ENCODE measurements around the gene TRIM2. TPM values are rescaled to one million over a fixed set of nuclear protein-coding genes. Genes with fewer than 3 reads are reported as not detected.

The TRIM2 gene
- total RNA-seq, 1 donor: 39.8 TPM

DNA sequence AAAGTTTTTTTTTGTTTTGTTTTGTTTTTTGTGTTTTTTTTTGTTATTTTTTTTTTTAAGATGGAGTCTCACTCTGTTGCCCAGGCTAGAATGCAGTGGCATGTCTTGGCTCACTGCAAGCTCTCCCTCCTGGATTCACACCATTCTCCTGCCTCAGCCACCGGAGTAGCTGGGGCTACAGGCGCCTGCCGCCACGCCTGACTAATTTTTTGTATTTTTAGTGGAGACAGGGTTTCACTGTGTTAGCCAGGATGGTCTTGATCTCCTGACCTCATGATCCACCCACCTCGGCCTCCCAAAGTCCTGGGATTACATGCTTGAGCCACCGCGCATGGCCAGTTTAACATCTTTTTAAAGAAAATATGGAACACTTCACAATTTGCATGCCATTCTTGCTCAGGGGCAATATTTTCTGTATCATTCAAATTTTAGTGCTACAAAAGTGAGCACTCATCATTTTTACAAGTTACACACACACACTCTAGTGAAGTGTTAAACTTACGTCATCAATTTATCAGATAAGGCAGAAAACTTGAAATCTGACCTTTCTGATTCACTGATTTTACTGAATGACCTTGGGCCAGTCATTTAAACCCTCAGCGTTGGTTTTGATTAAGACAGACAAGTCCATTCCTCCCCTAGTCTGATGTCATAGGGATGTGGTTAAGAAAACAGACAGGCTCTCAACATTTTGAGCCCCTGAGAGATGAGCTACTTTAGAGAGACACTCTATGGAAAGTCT lies 61.2 kb downstream of the TRIM2 start:
- no peaks in the 10 kb centered on the region for H3K27me3 ChIP-seq (ENCODE audit: insufficient read depth, low read length)
- no peak overlapping the region for H3K4me2 ChIP-seq (ENCODE audit: insufficient read depth, low read length)
- H3K36me3 ChIP-seq (ENCODE audit: insufficient read depth, low read length): no peaks in the 10 kb centered on the region
- peaks cover 2% of the 10 kb centered on the region for H3K79me2 ChIP-seq (ENCODE audit: insufficient read depth, low read length)
- peaks cover 5% of the 10 kb centered on the region for H3K4me1 ChIP-seq (ENCODE audit: insufficient read depth, low read length)
- no peak overlapping the region for H2AFZ ChIP-seq (ENCODE audit: low read length)
- DNase-seq (ENCODE audit: insufficient read length, low spot score, missing footprints): no peak
- TF ChIP-seq, protein P1, sequence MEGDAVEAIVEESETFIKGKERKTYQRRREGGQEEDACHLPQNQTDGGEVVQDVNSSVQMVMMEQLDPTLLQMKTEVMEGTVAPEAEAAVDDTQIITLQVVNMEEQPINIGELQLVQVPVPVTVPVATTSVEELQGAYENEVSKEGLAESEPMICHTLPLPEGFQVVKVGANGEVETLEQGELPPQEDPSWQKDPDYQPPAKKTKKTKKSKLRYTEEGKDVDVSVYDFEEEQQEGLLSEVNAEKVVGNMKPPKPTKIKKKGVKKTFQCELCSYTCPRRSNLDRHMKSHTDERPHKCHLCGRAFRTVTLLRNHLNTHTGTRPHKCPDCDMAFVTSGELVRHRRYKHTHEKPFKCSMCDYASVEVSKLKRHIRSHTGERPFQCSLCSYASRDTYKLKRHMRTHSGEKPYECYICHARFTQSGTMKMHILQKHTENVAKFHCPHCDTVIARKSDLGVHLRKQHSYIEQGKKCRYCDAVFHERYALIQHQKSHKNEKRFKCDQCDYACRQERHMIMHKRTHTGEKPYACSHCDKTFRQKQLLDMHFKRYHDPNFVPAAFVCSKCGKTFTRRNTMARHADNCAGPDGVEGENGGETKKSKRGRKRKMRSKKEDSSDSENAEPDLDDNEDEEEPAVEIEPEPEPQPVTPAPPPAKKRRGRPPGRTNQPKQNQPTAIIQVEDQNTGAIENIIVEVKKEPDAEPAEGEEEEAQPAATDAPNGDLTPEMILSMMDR (IDR thresholded peaks at IDR 0.05; ENCODE audit: extremely low read depth, low read depth, low read length): no peak
- H3K4me3 ChIP-seq (ENCODE audit: insufficient read depth, low read length): no peak overlapping the region
- no peaks in the 10 kb centered on the region for H3K9me3 ChIP-seq (ENCODE audit: low read depth, low read length)
- H3K27ac ChIP-seq (ENCODE audit: low read depth, low read length): no peak overlapping the region
- H4K20me1 ChIP-seq (ENCODE audit: insufficient read depth, low read length): peaks cover 10% of the 10 kb centered on the region

DNA sequence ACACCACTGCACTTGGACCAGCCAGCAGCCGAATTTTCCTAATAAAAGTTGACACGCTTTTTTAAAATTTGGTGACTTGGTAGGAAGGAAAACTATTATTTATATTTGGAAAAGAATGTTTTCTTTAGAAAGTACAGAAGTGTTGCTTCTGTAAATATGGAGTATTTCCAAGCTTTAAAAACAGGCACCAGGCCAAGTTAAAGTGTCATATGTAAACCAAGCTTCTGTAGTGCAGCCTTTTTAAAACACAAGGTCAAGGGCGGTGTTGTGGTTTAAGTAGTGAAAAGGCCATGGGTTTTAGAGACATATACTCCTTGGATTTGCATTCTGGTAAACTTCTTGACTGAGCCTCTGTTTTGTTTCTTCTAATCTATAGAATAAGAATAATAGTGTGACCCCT lies 62.7 kb downstream of the TRIM2 start:
- Histone ChIP-seq H2AFZ (ENCODE audit: low read length) (no peak overlapping the region), H4K20me1 (ENCODE audit: insufficient read depth, low read length) (peaks cover 7% of the 10 kb centered on the region), H3K4me2 (ENCODE audit: insufficient read depth, low read length) (no peak overlapping the region), H3K4me1 (ENCODE audit: insufficient read depth, low read length) (peaks cover 5% of the 10 kb centered on the region), H3K27me3 (ENCODE audit: insufficient read depth, low read length) (no peaks in the 10 kb centered on the region), H3K27ac (ENCODE audit: low read depth, low read length) (no peak overlapping the region), H3K9me3 (ENCODE audit: low read depth, low read length) (no peaks in the 10 kb centered on the region), H3K79me2 (ENCODE audit: insufficient read depth, low read length) (peaks cover 2% of the 10 kb centered on the region), H3K4me3 (ENCODE audit: insufficient read depth, low read length) (no peak overlapping the region), H3K36me3 (ENCODE audit: insufficient read depth, low read length) (no peaks in the 10 kb centered on the region)
- DNase-seq (ENCODE audit: insufficient read length, low spot score, missing footprints): no peak
- TF ChIP-seq, protein P1 (IDR thresholded peaks at IDR 0.05; ENCODE audit: extremely low read depth, low read depth, low read length): no peak

DNA sequence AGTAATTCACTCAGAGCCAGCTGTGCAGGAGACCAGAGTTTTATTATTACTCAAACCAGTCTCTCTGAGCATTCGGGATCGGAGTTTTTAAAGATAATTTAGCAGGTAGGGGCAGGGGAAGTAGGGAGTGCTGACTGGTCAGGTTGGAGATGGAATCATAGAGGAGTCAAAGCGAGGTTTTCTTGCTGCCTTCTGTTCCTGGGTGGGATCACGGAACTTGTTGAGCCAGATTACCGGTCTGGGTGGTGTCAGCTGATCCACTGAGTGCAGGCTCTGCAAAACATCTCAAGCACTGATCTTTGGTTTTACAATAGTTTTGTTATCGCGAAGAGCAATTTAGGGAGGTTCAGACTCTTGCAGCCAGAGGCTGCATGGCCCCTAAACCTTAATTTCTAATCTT lies 63.6 kb downstream of the TRIM2 start:
- TF ChIP-seq, protein P1 (IDR thresholded peaks at IDR 0.05; ENCODE audit: extremely low read depth, low read depth, low read length): no peak
- no peak overlapping the region for H3K27ac ChIP-seq (ENCODE audit: low read depth, low read length)
- no peak overlapping the region for H2AFZ ChIP-seq (ENCODE audit: low read length)
- H3K36me3 ChIP-seq (ENCODE audit: insufficient read depth, low read length): no peaks in the 10 kb centered on the region
- no peak overlapping the region for H3K4me3 ChIP-seq (ENCODE audit: insufficient read depth, low read length)
- no peaks in the 10 kb centered on the region for H3K9me3 ChIP-seq (ENCODE audit: low read depth, low read length)
- H3K79me2 ChIP-seq (ENCODE audit: insufficient read depth, low read length): peaks cover 2% of the 10 kb centered on the region
- H3K4me1 ChIP-seq (ENCODE audit: insufficient read depth, low read length): peaks cover 5% of the 10 kb centered on the region
- no peak overlapping the region for H3K4me2 ChIP-seq (ENCODE audit: insufficient read depth, low read length)
- no peaks in the 10 kb centered on the region for H3K27me3 ChIP-seq (ENCODE audit: insufficient read depth, low read length)
- peaks cover 7% of the 10 kb centered on the region for H4K20me1 ChIP-seq (ENCODE audit: insufficient read depth, low read length)
- DNase-seq (ENCODE audit: insufficient read length, low spot score, missing footprints): no peak

DNA sequence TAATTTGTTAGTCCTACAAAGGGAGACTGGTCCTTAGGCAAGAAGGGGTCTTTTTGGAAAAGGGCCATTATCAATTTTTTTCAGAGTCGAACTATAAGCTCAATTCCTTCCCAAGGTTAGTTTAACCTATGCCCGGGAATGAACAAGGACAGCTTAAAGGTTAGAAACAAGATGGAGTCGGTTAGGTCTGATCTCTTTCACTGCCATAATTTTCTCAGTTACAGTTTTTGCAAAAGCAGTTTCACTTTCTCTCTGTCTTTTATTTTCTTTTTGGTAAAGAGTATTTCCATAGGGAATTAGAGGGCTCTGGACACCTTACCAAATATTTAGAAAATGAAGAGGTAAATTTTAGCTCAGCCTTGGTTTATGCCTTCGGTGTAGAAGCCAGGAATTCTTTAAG lies 64.1 kb downstream of the TRIM2 start:
- Histone ChIP-seq H4K20me1 (ENCODE audit: insufficient read depth, low read length) (peaks cover 7% of the 10 kb centered on the region), H3K79me2 (ENCODE audit: insufficient read depth, low read length) (peaks cover 2% of the 10 kb centered on the region), H2AFZ (ENCODE audit: low read length) (no peak overlapping the region), H3K4me1 (ENCODE audit: insufficient read depth, low read length) (peaks cover 5% of the 10 kb centered on the region), H3K27me3 (ENCODE audit: insufficient read depth, low read length) (no peaks in the 10 kb centered on the region), H3K9me3 (ENCODE audit: low read depth, low read length) (no peaks in the 10 kb centered on the region), H3K27ac (ENCODE audit: low read depth, low read length) (no peak overlapping the region), H3K4me2 (ENCODE audit: insufficient read depth, low read length) (no peak overlapping the region), H3K4me3 (ENCODE audit: insufficient read depth, low read length) (no peak overlapping the region), H3K36me3 (ENCODE audit: insufficient read depth, low read length) (no peaks in the 10 kb centered on the region)
- TF ChIP-seq, protein P1 (IDR thresholded peaks at IDR 0.05; ENCODE audit: extremely low read depth, low read depth, low read length): no peak
- DNase-seq (ENCODE audit: insufficient read length, low spot score, missing footprints): no peak
